Subcutaneous abdominal adipose tissue (tissue), 5 donors: ENCODE data around the gene HOOK2.

Experiments used
- H3K27ac ChIP-seq: one replicate; pipeline ENCODE4 v1.7.0; 2013; ENCODE audit warnings: low read depth, mild to moderate bottlenecking, inconsistent platforms, low read length, moderate library complexity
- H3K27me3 ChIP-seq, 5 donors: one replicate each; pipeline ENCODE4 v1.7.0; 2013; ENCODE audit warnings: low read length in 5 of 5, inconsistent platforms in 1 of 5; ENCODE audit not compliant: control insufficient read depth in 5 of 5, insufficient read depth in 4 of 5
- H3K36me3 ChIP-seq, 5 donors: one replicate each; pipeline ENCODE4 v1.7.0; 2013; ENCODE audit warnings: low read length in 5 of 5; ENCODE audit not compliant: control insufficient read depth in 5 of 5, insufficient read depth in 5 of 5
- H3K4me1 ChIP-seq, 5 donors: one replicate each; pipeline ENCODE4 v1.7.0; 2013; ENCODE audit warnings: low read length in 5 of 5, mild to moderate bottlenecking in 3 of 5, moderate library complexity in 1 of 5; ENCODE audit not compliant: control insufficient read depth in 5 of 5, insufficient read depth in 5 of 5
- H3K4me3 ChIP-seq, 5 donors: one replicate each; pipeline ENCODE4 v1.7.0; 2013; ENCODE audit warnings: low read length in 5 of 5, low read depth in 1 of 5
- H3K9ac ChIP-seq, 5 donors: one replicate each; pipeline ENCODE4 v1.7.0; 2013; ENCODE audit warnings: low read length in 5 of 5, mild to moderate bottlenecking in 4 of 5, moderate library complexity in 3 of 5
- H3K9me3 ChIP-seq, 5 donors: one replicate each; pipeline ENCODE4 v1.7.0; 2013; ENCODE audit warnings: low read length in 5 of 5; ENCODE audit not compliant: control insufficient read depth in 5 of 5
- donor health status: healthy.
- donor health status: healthy.
- donor health status: healthy.
- donor health status: healthy.
- donor health status: healthy.

Gene HOOK2

GRCh38 chr19:12794196-12794941, 19.0 kb upstream of the HOOK2 start:
- Histone ChIP-seq H3K9me3 (no peaks in the 10 kb centered on the region), H3K27ac (peak overlapping the region; percentile 100), H3K4me3 (peak overlapping the region; percentile 50 to 100 (median 95)), H3K4me1 (peaks cover 7 to 33% (median 24%) of the 10 kb centered on the region in 5 donors), H3K9ac (peak overlapping the region in 4 of 5 donors; percentile 51 to 100 (median 98)), H3K36me3 (peaks cover 0 to 17% (median 6%) of the 10 kb centered on the region in 5 donors), H3K27me3 (no peaks in the 10 kb centered on the region)

- Histone ChIP-seq H3K27ac (peak overlapping the region; percentile 100), H3K9me3 (no peaks in the 10 kb centered on the region), H3K4me3 (peak overlapping the region; percentile 75 to 100 (median 98)), H3K36me3 (peaks cover 0 to 10% (median 4%) of the 10 kb centered on the region in 5 donors), H3K27me3 (no peaks in the 10 kb centered on the region), H3K4me1 (peaks cover 13 to 41% (median 32%) of the 10 kb centered on the region in 5 donors), H3K9ac (peak overlapping the region; percentile 90 to 100 (median 100))
Observed at GRCh38 chr19:12793290-12794195, 18.2 kb upstream of the HOOK2 start.

GRCh38 chr19:12792853-12793289, 17.5 kb upstream of the HOOK2 start:
- peak overlapping the region; percentile 100 for H3K27ac ChIP-seq
- peak overlapping the region; percentile 75 to 100 (median 98) for H3K4me3 ChIP-seq
- peak overlapping the region; percentile 90 to 100 (median 100) for H3K9ac ChIP-seq
- no peaks in the 10 kb centered on the region for H3K9me3 ChIP-seq
- no peaks in the 10 kb centered on the region for H3K27me3 ChIP-seq
- H3K4me1 ChIP-seq: peaks cover 16 to 48% (median 39%) of the 10 kb centered on the region in 5 donors
- H3K36me3 ChIP-seq: peaks cover 0 to 9% (median 4%) of the 10 kb centered on the region in 5 donors

GRCh38 chr19:12792051-12792852, 16.9 kb upstream of the HOOK2 start:
- Histone ChIP-seq H3K9ac (peak overlapping the region; percentile 90 to 100 (median 100)), H3K9me3 (no peaks in the 10 kb centered on the region), H3K4me1 (peaks cover 16 to 54% (median 40%) of the 10 kb centered on the region in 5 donors), H3K4me3 (peak overlapping the region; percentile 75 to 100 (median 98)), H3K36me3 (peaks cover 0 to 7% (median 4%) of the 10 kb centered on the region in 5 donors), H3K27ac (peak overlapping the region; percentile 100), H3K27me3 (no peaks in the 10 kb centered on the region)

- Histone ChIP-seq H3K4me3 (peak within 1 kb of the TSS; percentile 86 to 100 (median 98)), H3K27me3 (no peaks in the 10 kb centered on the region), H3K36me3 (no peaks in the 10 kb centered on the region), H3K9ac (peak within 1 kb of the TSS; percentile 90 to 100 (median 100)), H3K27ac (peak within 1 kb of the TSS; percentile 100), H3K9me3 (no peaks in the 10 kb centered on the region), H3K4me1 (peaks cover 17 to 58% (median 46%) of the 10 kb centered on the region in 5 donors)
Observed at GRCh38 chr19:12791345-12792050, 16.1 kb upstream of the HOOK2 start, which contains the start of gene JUNB. Gene JUNB (plus strand): TSS chr19:12791486. CDS start chr19:12791772, 286 bp downstream.

- peak overlapping the region; percentile 85 to 100 (median 90) for H3K9ac ChIP-seq
- H3K9me3 ChIP-seq: no peaks in the 10 kb centered on the region
- H3K4me1 ChIP-seq: peaks cover 16 to 58% (median 46%) of the 10 kb centered on the region in 5 donors
- peak overlapping the region; percentile 100 for H3K27ac ChIP-seq
- no peaks in the 10 kb centered on the region for H3K27me3 ChIP-seq
- H3K36me3 ChIP-seq: no peaks in the 10 kb centered on the region
- H3K4me3 ChIP-seq: peak overlapping the region; percentile 78 to 100 (median 95)
Observed at GRCh38 chr19:12790628-12791344, 15.4 kb upstream of the HOOK2 start.

- Histone ChIP-seq H3K27me3 (no peaks in the 10 kb centered on the region), H3K27ac (peak overlapping the region; percentile 100), H3K36me3 (no peaks in the 10 kb centered on the region), H3K4me1 (peaks cover 17 to 63% (median 52%) of the 10 kb centered on the region in 5 donors), H3K9ac (peak overlapping the region; percentile 85 to 100 (median 90)), H3K4me3 (peak overlapping the region; percentile 78 to 100 (median 95)), H3K9me3 (no peaks in the 10 kb centered on the region)
Observed at GRCh38 chr19:12789904-12790619, 14.7 kb upstream of the HOOK2 start.
